Stimulated activated CD8-positive, alpha-beta memory T cell treated with anti-CD3 and anti-CD28 coated beads, Interleukin-15, amount 100 ng/mL, for 48 hours (primary cell): Measurements from ENCODE around the gene UNC5C.

Source experiments
- DNase-seq, 2 donors: peaks; one replicate each; pipeline ENCODE4 v3.0.0-alpha.2; 2020; ENCODE audit warnings: low read depth in 2 of 2

Gene UNC5C

GRCh38 chr4:95402299-95402698 lies 146.5 kb downstream of the UNC5C start:
- DNase-seq = no peak

GRCh38 chr4:95398217-95398616 lies 150.6 kb downstream of the UNC5C start:
- no peak for DNase-seq

GRCh38 chr4:95394752-95395306 lies 153.9 kb downstream of the UNC5C start:
- DNase-seq = no peak

GRCh38 chr4:95393821-95394220 lies 155.0 kb downstream of the UNC5C start:
- no peak for DNase-seq

- DNase-seq = no peak
Observed at GRCh38 chr4:95388911-95389310, 159.9 kb downstream of the UNC5C start.

- no peak for DNase-seq
Observed at GRCh38 chr4:95387719-95388118, 161.1 kb downstream of the UNC5C start.

- no peak for DNase-seq
Observed at GRCh38 chr4:95386410-95386809, 162.4 kb downstream of the UNC5C start.

GRCh38 chr4:95381843-95382580 lies 166.8 kb downstream of the UNC5C start:
- DNase-seq = no peak

- no peak for DNase-seq
Observed at GRCh38 chr4:95379633-95380032, 169.1 kb downstream of the UNC5C start.

- DNase-seq = no peak
Observed at GRCh38 chr4:95377366-95377900, 171.3 kb downstream of the UNC5C start.

GRCh38 chr4:95371476-95372224 lies 177.1 kb downstream of the UNC5C start:
- DNase-seq = no peak

- no peak for DNase-seq
Observed at GRCh38 chr4:95367824-95368223, 180.9 kb downstream of the UNC5C start.

- no peak for DNase-seq
Observed at GRCh38 chr4:95363966-95364365, 184.8 kb downstream of the UNC5C start.

- DNase-seq = no peak
Observed at GRCh38 chr4:95363559-95363925, 185.2 kb downstream of the UNC5C start.

- DNase-seq = no peak
Observed at GRCh38 chr4:95362906-95363558, 185.7 kb downstream of the UNC5C start.

- no peak for DNase-seq
Observed at GRCh38 chr4:95362066-95362465, 186.7 kb downstream of the UNC5C start.

- no peak for DNase-seq
Observed at GRCh38 chr4:95361696-95361965, 187.1 kb downstream of the UNC5C start.

GRCh38 chr4:95360906-95361695 lies 187.7 kb downstream of the UNC5C start:
- DNase-seq = no peak

- DNase-seq = no peak
Observed at GRCh38 chr4:95360256-95360903, 188.4 kb downstream of the UNC5C start.

GRCh38 chr4:95358421-95358820 lies 190.4 kb downstream of the UNC5C start:
- no peak for DNase-seq

- DNase-seq = no peak
Observed at GRCh38 chr4:95355021-95355420, 193.8 kb downstream of the UNC5C start.
